ENCODE data around the gene GBGT1. TPM values are rescaled to one million over a fixed set of nuclear protein-coding genes. Genes with fewer than 3 reads are reported as not detected.

Gene GBGT1
- total RNA-seq, 1 experiment from 2014 or later, result not detected

DNA sequence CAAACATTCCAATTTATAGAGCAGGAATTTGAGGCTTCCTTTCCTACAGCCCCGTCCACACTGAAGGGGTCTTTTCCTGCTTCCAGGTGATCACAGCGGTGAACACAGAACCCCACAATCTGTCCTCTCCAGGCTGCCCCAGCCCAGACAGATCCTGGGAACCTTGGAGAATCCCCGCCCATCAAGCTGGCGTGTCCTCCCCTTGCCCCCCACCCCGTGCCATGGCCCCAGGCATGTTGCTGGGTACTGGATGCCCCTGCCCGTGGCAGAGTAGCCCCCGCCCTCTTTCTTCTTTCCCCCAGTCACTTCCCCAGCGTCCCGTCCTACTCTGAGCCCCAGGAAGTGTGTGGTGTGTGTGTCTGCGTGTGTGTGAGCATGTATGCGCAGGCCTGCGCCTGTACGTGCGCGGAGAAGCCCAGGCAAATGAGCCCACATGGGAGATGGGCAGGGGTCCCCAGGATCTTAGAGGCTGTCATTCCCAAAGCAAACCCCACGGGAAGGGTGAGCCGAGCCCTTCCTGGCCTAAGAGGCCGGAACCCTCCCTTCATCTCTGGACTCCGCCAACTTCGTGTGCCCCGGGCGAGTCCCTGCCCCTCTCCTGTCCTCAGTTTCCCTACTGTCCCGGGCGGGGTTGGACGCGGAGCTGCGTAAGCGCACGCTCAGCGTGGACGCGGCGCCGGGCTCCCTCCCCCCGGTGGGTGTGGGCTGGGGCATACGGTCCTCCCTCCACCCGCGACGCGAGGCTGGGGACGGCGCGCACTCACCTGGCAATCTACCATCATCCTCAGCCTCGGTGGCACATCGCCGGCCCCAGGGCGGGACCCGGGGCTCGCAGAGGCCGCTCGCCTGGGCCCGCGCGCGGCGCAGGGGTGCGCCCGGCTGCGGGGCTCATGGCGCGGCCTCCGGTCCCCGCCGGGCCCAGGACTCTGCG is 15.2 kb downstream of the GBGT1 start:
- Mint-ChIP-seq H3K4me1 (ENCODE audit: low read depth, unreplicated experiment) (no peaks in the 10 kb centered on the region), H3K36me3 (ENCODE audit: insufficient read depth, unreplicated experiment) (peaks cover 21% of the 10 kb centered on the region), H3K27me3 (ENCODE audit: unreplicated experiment) (no peaks in the 10 kb centered on the region), H3K9me3 (ENCODE audit: low read depth, unreplicated experiment) (no peaks in the 10 kb centered on the region), H3K4me3 (ENCODE audit: low read depth, unreplicated experiment) (peak overlapping the region; percentile 84), H3K27ac (ENCODE audit: unreplicated experiment) (peak overlapping the region; percentile 73)
- CTCF ChIA-PET, result interaction anchor here (1.0 to 2.7 kb wide), 4 partner anchors 12 to 45 kb away, joined by 3 to 11 read pairs (median 6); no protein-coding TSS in a partner anchor
- TF ChIP-seq CTCF (IDR thresholded peaks at IDR 0.05; ENCODE audit: unreplicated experiment), result no peak
- DNase-seq, result no peak
- TSS peak; percentile 40 for BruUV-seq (replicated peaks)
- intact Hi-C loops (cut with micrococcal nuclease; ENCODE audit: unreplicated experiment), result loop anchor here (10.0 kb wide), 1 partner anchor 114 kb away; the partner anchor contains the start of gene GTF3C5

DNA sequence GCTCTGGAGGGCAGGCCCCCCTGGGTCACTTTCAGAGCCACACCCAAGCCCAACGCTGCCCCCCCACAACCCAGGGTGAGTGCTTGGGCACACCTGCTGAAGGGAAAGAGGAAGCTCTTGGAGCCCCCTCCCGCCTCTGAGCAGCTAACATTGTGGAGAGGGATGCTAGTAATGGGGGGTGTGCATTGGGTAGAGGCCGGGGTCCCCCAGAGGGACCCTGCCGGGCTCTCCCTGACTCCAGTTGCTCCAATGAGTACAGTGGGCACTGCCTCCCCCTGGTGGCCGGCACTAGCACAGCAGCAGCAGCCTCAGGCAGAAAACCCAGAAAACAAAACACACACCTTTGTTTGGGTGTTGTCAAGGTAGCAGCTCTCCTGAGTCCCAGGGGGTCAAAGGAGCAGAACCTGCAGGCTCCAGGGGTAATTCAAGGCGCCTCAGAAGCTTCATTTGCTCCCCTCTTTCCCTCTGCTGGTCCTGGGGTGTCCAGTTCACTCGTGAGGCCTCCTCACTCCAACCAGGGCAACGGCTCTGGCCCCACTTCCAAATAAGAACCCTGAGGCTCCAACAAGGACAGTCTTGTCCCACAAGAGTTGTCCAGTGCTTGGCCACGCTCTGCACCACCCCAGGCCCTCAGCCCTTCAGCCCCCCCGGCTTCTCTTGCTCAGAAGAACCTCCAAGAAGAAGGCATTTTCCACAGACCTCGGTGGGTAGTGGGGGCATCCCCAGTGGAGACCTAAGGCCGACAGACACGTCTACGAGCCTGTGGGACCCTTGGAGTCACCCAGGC is 16.1 kb downstream of the GBGT1 start:
- peak overlapping the region; percentile 84 for H3K4me3 Mint-ChIP-seq (ENCODE audit: low read depth, unreplicated experiment)

GRCh38 chr9:133146746-133147411 is 16.8 kb downstream of the GBGT1 start:
- CTCF ChIA-PET, result interaction anchor here (1.0 to 2.7 kb wide), 4 partner anchors 11 to 83 kb away, joined by 3 to 11 read pairs (median 4); no protein-coding TSS in a partner anchor
- intact Hi-C loops (cut with micrococcal nuclease; ENCODE audit: unreplicated experiment), result loop anchor here (10.0 kb wide), 1 partner anchor 112 kb away; the partner anchor contains the start of gene GTF3C5
- Mint-ChIP-seq H3K36me3 (ENCODE audit: insufficient read depth, unreplicated experiment) (peaks cover 21% of the 10 kb centered on the region), H3K9me3 (ENCODE audit: low read depth, unreplicated experiment) (no peaks in the 10 kb centered on the region), H3K4me3 (ENCODE audit: low read depth, unreplicated experiment) (no peak overlapping the region), H3K27me3 (ENCODE audit: unreplicated experiment) (no peaks in the 10 kb centered on the region), H3K27ac (ENCODE audit: unreplicated experiment) (no peak overlapping the region), H3K4me1 (ENCODE audit: low read depth, unreplicated experiment) (no peaks in the 10 kb centered on the region)
- TF ChIP-seq CTCF (IDR thresholded peaks at IDR 0.05; ENCODE audit: unreplicated experiment), result no peak
- no peak for DNase-seq
- BruUV-seq (replicated peaks), result no TSS peak

More for the DNA sequence above, 16.1 kb downstream of the GBGT1 start:
- peak; percentile 86 for DNase-seq
- no peaks in the 10 kb centered on the region for H3K4me1 Mint-ChIP-seq (ENCODE audit: low read depth, unreplicated experiment)
- no peaks in the 10 kb centered on the region for H3K9me3 Mint-ChIP-seq (ENCODE audit: low read depth, unreplicated experiment)
- CTCF ChIA-PET, result interaction anchor here (1.0 to 2.7 kb wide), 4 partner anchors 12 to 84 kb away, joined by 3 to 11 read pairs (median 4); no protein-coding TSS in a partner anchor
- peak; percentile 86 for TF ChIP-seq CTCF (IDR thresholded peaks at IDR 0.05; ENCODE audit: unreplicated experiment)
- peaks cover 21% of the 10 kb centered on the region for H3K36me3 Mint-ChIP-seq (ENCODE audit: insufficient read depth, unreplicated experiment)
- intact Hi-C loops (cut with micrococcal nuclease; ENCODE audit: unreplicated experiment), result loop anchor here (10.0 kb wide), 1 partner anchor 113 kb away; the partner anchor contains the start of gene GTF3C5
- BruUV-seq (replicated peaks), result no TSS peak
- no peaks in the 10 kb centered on the region for H3K27me3 Mint-ChIP-seq (ENCODE audit: unreplicated experiment)
- H3K27ac Mint-ChIP-seq (ENCODE audit: unreplicated experiment), result peak overlapping the region; percentile 73

All from Calu3 (cell line).